K562 (cell line): ENCODE data around the gene MAST4. TPM values are rescaled to one million over a fixed set of nuclear protein-coding genes. Genes with fewer than 3 reads are reported as not detected.

Experiments used
- ATAC-seq: fragments of 200-7000 bp; cut with Tn5 transposase; 3 replicates; pipeline ENCODE4 v1.9.1; 2020; ENCODE audit warnings: moderate library complexity
- BruUV-seq: library from RNA; stranded (reverse); fragments of 400-500 nt; replicated peaks from 2 replicates; lab custom pipeline; 2021; lab: Mats Ljungman, UMichigan
- CTCF ChIA-PET: fragments of 300-600 bp; formaldehyde crosslinking; extraction: SDS; loops from one replicate; lab custom pipeline; 2021; ENCODE audit warnings: low intra/inter-chr PET ratio; lab: Yijun Ruan, JAX
- POLR2A ChIA-PET: fragments of 300-600, 350-650 bp; sonication (Branson Sonifier 250); formaldehyde crosslinking; extraction: SDS; loops from one replicate; lab custom pipeline; 2021; ENCODE audit warnings: antibody characterized with exemption, inconsistent platforms; lab: Yijun Ruan, JAX
- DNase-seq, 4 experiments: peaks; one replicate each; pipeline versions ENCODE4 v3.0.0 to v3.0.0-alpha.2; 2011 to 2018; ENCODE audit warnings: low spot score in 3 of 4, mixed read lengths in 3 of 4; ENCODE audit errors: extremely low read depth in 1 of 4
- FAIRE-seq: peaks from 2 replicates; lab custom pipeline; 2011; peaks lifted over from hg19 to GRCh38; lab: Jason Lieb, UNC
- H2AFZ ChIP-seq: 2 replicates; pipeline ENCODE4 v1.6.0; 2011; ENCODE audit warnings: low read depth, low read length, control low read depth, inconsistent platforms
- H3K27ac ChIP-seq: fragments of 200-600 bp; 3 replicates; pipeline ENCODE4 v1.8.0; 2011; ENCODE audit warnings: low read depth, mild to moderate bottlenecking, control low read depth, inconsistent platforms, low read length, moderate library complexity, mixed read lengths; ENCODE audit errors: extremely low read depth
- H3K27me3 ChIP-seq, 2 experiments: fragments of 300-600 bp in 1 of 2; 2 replicates in 1 of 2; 3 replicates in 1 of 2; pipeline versions ENCODE4 v1.6.0 to v1.8.0; 2011; ENCODE audit warnings: inconsistent platforms in 2 of 2, low read length in 2 of 2, mild to moderate bottlenecking in 1 of 2, mixed read lengths in 1 of 2, moderate library complexity in 1 of 2; ENCODE audit not compliant: control insufficient read depth in 2 of 2, insufficient read depth in 2 of 2
- H3K36me3 ChIP-seq: fragments of 300-600 bp; 3 replicates; pipeline ENCODE4 v1.8.0; 2011; ENCODE audit warnings: mild to moderate bottlenecking, low read length, inconsistent platforms; ENCODE audit not compliant: control insufficient read depth, insufficient read depth
- H3K4me1 ChIP-seq, 2 experiments: fragments of 200-600 bp in 1 of 2; replicated peaks in 1 of 2; 2 replicates in 1 of 2; 3 replicates in 1 of 2; pipeline versions ENCODE4 v1.5.1 to v1.8.0; 2011; ENCODE audit warnings: inconsistent platforms in 2 of 2, low read length in 2 of 2, mild to moderate bottlenecking in 1 of 2, mixed read lengths in 1 of 2, moderate library complexity in 1 of 2; ENCODE audit not compliant: control insufficient read depth in 2 of 2, insufficient read depth in 2 of 2
- H3K4me2 ChIP-seq: 2 replicates; pipeline ENCODE4 v1.6.1; 2011; ENCODE audit warnings: low read length, control low read depth, inconsistent platforms, mixed read lengths; ENCODE audit not compliant: insufficient read depth
- H3K4me3 ChIP-seq: fragments of 200-600 bp; sonication (generic), shearing (Covaris generic); 2 replicates; pipeline ENCODE4 v1.5.1; 2016; ENCODE audit warnings: control low read depth, inconsistent platforms
- H3K79me2 ChIP-seq: fragments of 200-600 bp; 3 replicates; pipeline ENCODE4 v1.8.0; 2011; ENCODE audit warnings: low read length, inconsistent platforms; ENCODE audit not compliant: control insufficient read depth, insufficient read depth
- H3K9ac ChIP-seq, 2 experiments: 2 replicates each; pipeline versions ENCODE4 v1.6.0 to v1.6.1; 2011; ENCODE audit warnings: low read depth in 2 of 2, low read length in 2 of 2, control low read depth in 1 of 2, inconsistent platforms in 1 of 2, mild to moderate bottlenecking in 1 of 2, mixed read lengths in 1 of 2; ENCODE audit not compliant: insufficient read depth in 1 of 2
- H3K9me1 ChIP-seq: one replicate; pipeline ENCODE4 v1.6.0; 2011; ENCODE audit warnings: inconsistent platforms, mild to moderate bottlenecking, low read length, moderate library complexity; ENCODE audit not compliant: control insufficient read depth, insufficient read depth
- H3K9me3 ChIP-seq: replicated peaks from 2 replicates; pipeline ENCODE4 v1.5.1; 2011; ENCODE audit warnings: low read depth, low read length, inconsistent platforms; ENCODE audit not compliant: control insufficient read depth, insufficient read depth
- H4K20me1 ChIP-seq: replicated peaks from 2 replicates; pipeline ENCODE4 v1.6.1; 2011; ENCODE audit warnings: low read length, inconsistent platforms, mixed read lengths; ENCODE audit not compliant: control insufficient read depth, insufficient read depth
- BACH1 ChIP-seq: fragments of 200-800 bp; sonication (Bioruptor generic); IDR thresholded peaks from 2 replicates; pipeline ENCODE4 v1.6.1; 2016; ENCODE audit warnings: missing genetic modification characterization, missing compliant biosample characterization
- BRD4 ChIP-seq: fragments of 200-600 bp; sonication (generic); IDR thresholded peaks from 2 replicates; pipeline ENCODE4 v1.6.1; 2017; ENCODE audit warnings: inconsistent platforms
- FOXP4 ChIP-seq: sonication (generic); formaldehyde crosslinking; IDR thresholded peaks from 2 replicates; pipeline ENCODE4 v1.8.0; 2022; ENCODE audit warnings: mild to moderate bottlenecking, missing genetic modification reagents, borderline replicate concordance
- MCM3 ChIP-seq: fragments of 450-650 bp; IDR thresholded peaks from 2 replicates; pipeline ENCODE4 v1.6.1; 2016
- MIER1 ChIP-seq: fragments of 450-650 bp; IDR thresholded peaks from 2 replicates; pipeline ENCODE4 v1.6.1; 2016; ENCODE audit warnings: antibody characterized with exemption, mild to moderate bottlenecking, low read depth
- NR2C2 ChIP-seq, 2 experiments: fragments of 200-800 bp in 1 of 2; sonication (Bioruptor generic) in 1 of 2; sonication (generic) in 1 of 2; formaldehyde crosslinking in 1 of 2; IDR thresholded peaks; 2 replicates each; pipeline versions ENCODE4 v1.6.1 to v1.8.0; 2016 to 2022; ENCODE audit warnings: mild to moderate bottlenecking in 1 of 2, missing compliant biosample characterization in 1 of 2, missing genetic modification characterization in 1 of 2, missing genetic modification reagents in 1 of 2
- PRMT5 ChIP-seq: sonication (generic); formaldehyde crosslinking; IDR thresholded peaks from 2 replicates; pipeline ENCODE4 v1.5.0; 2020; ENCODE audit warnings: missing genetic modification reagents
- SMARCE1 ChIP-seq: fragments of 450-650 bp; IDR thresholded peaks from 2 replicates; pipeline ENCODE4 v1.7.1; 2016; ENCODE audit warnings: mild to moderate bottlenecking
- SNAPC5 ChIP-seq: fragments of 250-450 bp; sonication (Bioruptor Pico); IDR thresholded peaks from 2 replicates; pipeline ENCODE4 v1.8.0; 2021; ENCODE audit warnings: moderate library complexity, mild to moderate bottlenecking, inconsistent platforms
- WHSC1 ChIP-seq: IDR thresholded peaks from one replicate; pipeline ENCODE4 v1.6.1; 2012; ENCODE audit warnings: low read length, control low read depth, inconsistent platforms
- ZFP36 ChIP-seq: fragments of 150-350 bp; IDR thresholded peaks from 2 replicates; pipeline ENCODE4 v1.6.1; 2018; ENCODE audit warnings: low read length, low read depth; ENCODE audit not compliant: partially characterized antibody
- WGBS: fragments of 100-300 bp; shearing (Covaris generic); methylation state at CpG from one replicate; pipeline ENCODE4 v1.1.6; 2016; ENCODE audit warnings: low coverage, mixed read lengths; ENCODE audit not compliant: insufficient coverage; ENCODE audit errors: missing lambda C conversion rate; 5-methylcytosine and 5-hydroxymethylcytosine counted together
- in situ Hi-C: fragments of 300-500 bp; cut with MboI; formaldehyde crosslinking; loops from 4 replicates; pipeline ENCODE4 v1.15.0; 2018; ENCODE audit warnings: inconsistent platforms, mixed read lengths
- intact Hi-C: fragments of 100-400 bp; cut with micrococcal nuclease; formaldehyde crosslinking; loops from 2 replicates; pipeline ENCODE4 v1.14.2; 2022
- polyA plus RNA-seq, 8 experiments: library from polyadenylated mRNA; depleted of rRNA in 4 of 8; stranded (reverse) in 5 of 8; unstranded in 3 of 8; fragments of >200 nt; fragmentation: Nextera tagmentation in 2 of 8; fragmentation: Illumina TruSeq in 1 of 8; extraction: Ambion mirVana in 2 of 8; extraction: Trizol in 1 of 8; gene quantifications; 2 replicates each; pipeline versions ENCODE4 v1.2.1 to v1.2.3, GENCODE V29; 2011 to 2014; ENCODE audit warnings: inconsistent platforms in 1 of 8, missing spikeins in 1 of 8
- total RNA-seq, 7 experiments: library from RNA; depleted of rRNA in 6 of 7; stranded (reverse); fragments of >200 nt in 6 of 7; fragmentation: Illumina TruSeq in 2 of 7; extraction: Trizol in 2 of 7; gene quantifications; 2 replicates each; pipeline versions ENCODE4 v1.2.1 to v1.2.3, GENCODE V29; 2011 to 2021; ENCODE audit warnings: low replicate concordance in 1 of 7

Gene MAST4
- total and polyA plus RNA-seq, 9 of the 15 experiments (the other 6 are each of a cell fraction or from before 2014, with no cell fraction given): 0.88 to 10.1 (median 5.2) TPM

GRCh38 chr5:66621736-66622135 lies 25.5 kb downstream of the MAST4 start:
- DNase-seq: no peak
- in situ Hi-C loops: no loop called here

More at GRCh38 chr5:66621736-66622135, 25.5 kb downstream of the MAST4 start:
- Histone ChIP-seq H3K9me1 (no peaks in the 10 kb centered on the region), H3K27ac (no peak overlapping the region), H3K4me2 (no peak overlapping the region), H4K20me1 (no peaks in the 10 kb centered on the region), H3K27me3 (peaks cover 0 to 6% of the 10 kb centered on the region in 2 experiments; a peak in 3 of 5 replicates), H3K9ac (no peak overlapping the region), H3K9me3 (no peaks in the 10 kb centered on the region), H3K4me1 (no peaks in the 10 kb centered on the region), H3K4me3 (no peak overlapping the region), H2AFZ (no peak overlapping the region), H3K79me2 (no peaks in the 10 kb centered on the region), H3K36me3 (no peaks in the 10 kb centered on the region)
- ChIA-PET CTCF (no interaction called here), POLR2A (no interaction called here)
- ATAC-seq: no peak
- intact Hi-C loops: no loop called here
- FAIRE-seq: no peak
- 3% methylated on average over 4 of the region's 4 CpGs for WGBS
- BruUV-seq: no TSS peak
- TF ChIP-seq BACH1 (tag): no peak
- no peak for TF ChIP-seq SMARCE1
- TF ChIP-seq NR2C2 (CRISPR knock-in tag; IDR thresholded peaks at IDR 0.05): no peak
- TF ChIP-seq NR2C2 (tag; IDR thresholded peaks at IDR 0.05): no peak
- no peak for TF ChIP-seq ZFP36
- TF ChIP-seq SNAPC5 (CRISPR knock-in tag): no peak
- TF ChIP-seq WHSC1: no peak
- no peak for TF ChIP-seq MIER1
- no peak for TF ChIP-seq PRMT5
- TF ChIP-seq FOXP4: no peak
- no peak for TF ChIP-seq BRD4
- TF ChIP-seq MCM3: no peak
